CD14-positive monocyte (primary cell): Measurements from ENCODE around the gene KLK10. TPM values are rescaled to one million over a fixed set of nuclear protein-coding genes. Genes with fewer than 3 reads are reported as not detected.

Experiments
- DNase-seq, 3 donors: peaks; one replicate each; pipeline ENCODE4 v3.0.0-alpha.2; 2011 to 2022
- H2AFZ ChIP-seq: 2 replicates; pipeline ENCODE4 v1.6.0; 2012; ENCODE audit warnings: mild to moderate bottlenecking, low read depth, low read length, inconsistent platforms; ENCODE audit not compliant: insufficient read depth, poor library complexity, severe bottlenecking
- H3K27ac ChIP-seq, 2 donors: 1 replicate in 1 of 2; 2 replicates in 1 of 2; pipeline ENCODE4 v1.5.1; 2012 to 2013; ENCODE audit warnings: low read length in 2 of 2, control low read depth in 1 of 2, inconsistent platforms in 1 of 2, low read depth in 1 of 2, mild to moderate bottlenecking in 1 of 2
- H3K27me3 ChIP-seq, 2 donors: one replicate each; pipeline versions ENCODE4 v1.6.0 to v1.6.1; 2011 to 2013; ENCODE audit warnings: low read length in 2 of 2; ENCODE audit not compliant: control insufficient read depth in 2 of 2, insufficient read depth in 2 of 2
- H3K36me3 ChIP-seq, 2 donors: replicated peaks in 1 of 2; 1 replicate in 1 of 2; 2 replicates in 1 of 2; pipeline versions ENCODE4 v1.5.1 to v1.6.1; 2012 to 2013; ENCODE audit warnings: low read length in 2 of 2, control low read depth in 1 of 2, inconsistent platforms in 1 of 2, mild to moderate bottlenecking in 1 of 2; ENCODE audit not compliant: insufficient read depth in 2 of 2, control insufficient read depth in 1 of 2
- H3K4me1 ChIP-seq, 2 donors: 1 replicate in 1 of 2; 2 replicates in 1 of 2; pipeline versions ENCODE4 v1.5.1 to v1.6.1; 2012 to 2013; ENCODE audit warnings: low read length in 2 of 2, control low read depth in 1 of 2, inconsistent platforms in 1 of 2, mild to moderate bottlenecking in 1 of 2, moderate library complexity in 1 of 2; ENCODE audit not compliant: insufficient read depth in 2 of 2, control insufficient read depth in 1 of 2
- H3K4me2 ChIP-seq: replicated peaks from 2 replicates; pipeline ENCODE3; 2012; ENCODE audit warnings: low read length, moderate library complexity, mild to moderate bottlenecking; ENCODE audit not compliant: poor library complexity, severe bottlenecking; ENCODE audit errors: extremely low read depth
- H3K4me3 ChIP-seq, 3 experiments: fragments of 200-600 bp in 1 of 3; sonication (generic) in 1 of 3; replicated peaks in 1 of 3; 1 replicate in 2 of 3; 2 replicates in 1 of 3; pipeline ENCODE4 v1.5.1; 2011 to 2013; ENCODE audit warnings: low read length in 3 of 3, mild to moderate bottlenecking in 3 of 3, control low read depth in 2 of 3, low read depth in 2 of 3, inconsistent platforms in 1 of 3, moderate library complexity in 1 of 3
- H3K79me2 ChIP-seq: 2 replicates; pipeline ENCODE4 v1.6.0; 2012; ENCODE audit warnings: mild to moderate bottlenecking, control low read depth, inconsistent platforms, low read length, moderate library complexity; ENCODE audit not compliant: insufficient read depth
- H3K9ac ChIP-seq: 2 replicates; pipeline ENCODE4 v1.6.0; 2017; ENCODE audit warnings: low read length, mild to moderate bottlenecking; ENCODE audit not compliant: insufficient read depth, poor library complexity, severe bottlenecking
- H3K9me3 ChIP-seq, 2 donors: replicated peaks in 1 of 2; 1 replicate in 1 of 2; 2 replicates in 1 of 2; pipeline versions ENCODE4 v1.5.1 to v1.6.1; 2012 to 2013; ENCODE audit warnings: low read length in 2 of 2, control low read depth in 1 of 2; ENCODE audit not compliant: control insufficient read depth in 1 of 2, insufficient read depth in 1 of 2
- H4K20me1 ChIP-seq: 2 replicates; pipeline ENCODE4 v1.6.0; 2012; ENCODE audit warnings: mild to moderate bottlenecking, low read length, control low read depth, moderate library complexity; ENCODE audit not compliant: insufficient read depth
- H3K27ac Mint-ChIP-seq, 7 donors: one replicate each; pipeline ENCODE4 v1.8.0; 2020; ENCODE audit warnings: mild to moderate bottlenecking in 7 of 7, mixed read lengths in 7 of 7, moderate library complexity in 6 of 7, inconsistent platforms in 2 of 7
- H3K27me3 Mint-ChIP-seq, 3 donors: one replicate each; pipeline ENCODE4 v1.8.0; 2021 to 2022; ENCODE audit warnings: low read depth in 3 of 3, mild to moderate bottlenecking in 3 of 3, mixed read lengths in 3 of 3, moderate library complexity in 3 of 3, inconsistent platforms in 1 of 3
- H3K36me3 Mint-ChIP-seq, 2 donors: one replicate each; pipeline ENCODE4 v1.8.0; 2020; ENCODE audit warnings: mixed read lengths in 2 of 2, inconsistent platforms in 1 of 2, mild to moderate bottlenecking in 1 of 2
- H3K4me1 Mint-ChIP-seq: one replicate; pipeline ENCODE4 v1.8.0; 2020; ENCODE audit warnings: mild to moderate bottlenecking, mixed read lengths
- H3K4me3 Mint-ChIP-seq, 2 donors: one replicate each; pipeline ENCODE4 v1.8.0; 2020; ENCODE audit warnings: mild to moderate bottlenecking in 2 of 2, mixed read lengths in 2 of 2, moderate library complexity in 1 of 2
- H3K9me3 Mint-ChIP-seq, 7 donors: one replicate each; pipeline ENCODE4 v1.8.0; 2020 to 2022; ENCODE audit warnings: mixed read lengths in 7 of 7, mild to moderate bottlenecking in 6 of 7, moderate library complexity in 6 of 7, inconsistent platforms in 2 of 7
- WGBS: methylation state at CpG from one replicate; pipeline ENCODE4 v1.1.5; 2013; ENCODE audit warnings: missing lambda C conversion rate; ENCODE audit not compliant: insufficient coverage; 5-methylcytosine and 5-hydroxymethylcytosine counted together
- intact Hi-C, 2 donors: fragments of 100-400 bp; cut with micrococcal nuclease; formaldehyde crosslinking; loops; one replicate each; pipeline versions ENCODE4 v1.15.0 to v1.15.1; 2023
- polyA plus RNA-seq, 3 donors: library from polyadenylated mRNA; depleted of rRNA in 1 of 3; unstranded in 2 of 3; stranded (reverse) in 1 of 3; fragments of 300-500 nt in 2 of 3; fragments of >200 nt in 1 of 3; fragmentation: Illumina TruSeq in 2 of 3; gene quantifications; 1 replicate in 2 of 3; 2 replicates in 1 of 3; pipeline ENCODE4 v1.2.3, GENCODE V29; 2012 to 2021
- TF ChIP-seq, protein P1 (sequence below): fragments of 200-600 bp; IDR thresholded peaks from one replicate; pipeline ENCODE4 v1.8.0; 2022; ENCODE audit warnings: antibody characterized with exemption, mild to moderate bottlenecking

KLK10 gene
- polyA plus RNA-seq, 3 donors: not detected

DNA sequence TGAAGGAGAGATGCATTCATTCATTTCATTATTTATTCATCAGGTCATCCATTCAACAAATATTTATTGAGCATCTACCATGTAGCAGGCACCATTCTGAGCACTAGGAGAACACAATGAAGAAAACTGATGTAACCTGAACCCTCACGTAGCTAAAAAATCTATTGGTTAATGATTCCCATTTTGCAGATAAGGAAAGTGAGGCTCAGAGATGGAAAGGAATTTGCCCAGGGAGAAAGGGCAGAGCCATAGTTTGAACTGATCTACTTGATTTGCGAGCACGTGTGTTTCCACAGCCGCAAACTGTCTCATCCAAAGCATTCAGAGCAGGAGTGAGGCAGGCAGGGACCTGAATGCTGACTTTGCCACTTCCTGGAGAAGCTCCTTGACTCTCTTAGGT lies 20.8 kb downstream of the KLK10 start:
- no peaks in the 10 kb centered on the region for H3K79me2 ChIP-seq
- H3K4me3 ChIP-seq: no peak overlapping the region
- H3K4me1 ChIP-seq: no peaks in the 10 kb centered on the region
- no peak overlapping the region for H2AFZ ChIP-seq
- H3K27me3 ChIP-seq: peaks cover 0 to 5% of the 10 kb centered on the region in 2 donors
- H4K20me1 ChIP-seq: no peaks in the 10 kb centered on the region
- no peak for DNase-seq
- no peak overlapping the region for H3K4me2 ChIP-seq
- TF ChIP-seq, protein P1, sequence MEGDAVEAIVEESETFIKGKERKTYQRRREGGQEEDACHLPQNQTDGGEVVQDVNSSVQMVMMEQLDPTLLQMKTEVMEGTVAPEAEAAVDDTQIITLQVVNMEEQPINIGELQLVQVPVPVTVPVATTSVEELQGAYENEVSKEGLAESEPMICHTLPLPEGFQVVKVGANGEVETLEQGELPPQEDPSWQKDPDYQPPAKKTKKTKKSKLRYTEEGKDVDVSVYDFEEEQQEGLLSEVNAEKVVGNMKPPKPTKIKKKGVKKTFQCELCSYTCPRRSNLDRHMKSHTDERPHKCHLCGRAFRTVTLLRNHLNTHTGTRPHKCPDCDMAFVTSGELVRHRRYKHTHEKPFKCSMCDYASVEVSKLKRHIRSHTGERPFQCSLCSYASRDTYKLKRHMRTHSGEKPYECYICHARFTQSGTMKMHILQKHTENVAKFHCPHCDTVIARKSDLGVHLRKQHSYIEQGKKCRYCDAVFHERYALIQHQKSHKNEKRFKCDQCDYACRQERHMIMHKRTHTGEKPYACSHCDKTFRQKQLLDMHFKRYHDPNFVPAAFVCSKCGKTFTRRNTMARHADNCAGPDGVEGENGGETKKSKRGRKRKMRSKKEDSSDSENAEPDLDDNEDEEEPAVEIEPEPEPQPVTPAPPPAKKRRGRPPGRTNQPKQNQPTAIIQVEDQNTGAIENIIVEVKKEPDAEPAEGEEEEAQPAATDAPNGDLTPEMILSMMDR: no peak
- H3K4me3 Mint-ChIP-seq: no peak overlapping the region
- H3K9me3 Mint-ChIP-seq: peaks cover 4 to 19% (median 13%) of the 10 kb centered on the region in 7 donors
- H3K36me3 ChIP-seq: no peaks in the 10 kb centered on the region
- intact Hi-C loops: no loop called here
- 88% methylated on average over 4 of the region's 4 CpGs for WGBS
- no peak overlapping the region for H3K27ac ChIP-seq
- H3K36me3 Mint-ChIP-seq: no peaks in the 10 kb centered on the region
- peaks cover 5 to 9% of the 10 kb centered on the region in 2 donors for H3K9me3 ChIP-seq
- H3K27me3 Mint-ChIP-seq: peaks cover 10 to 45% (median 31%) of the 10 kb centered on the region in 3 donors
- H3K4me1 Mint-ChIP-seq: peaks cover 4% of the 10 kb centered on the region
- no peak overlapping the region for H3K9ac ChIP-seq
- no peak overlapping the region for H3K27ac Mint-ChIP-seq

DNA sequence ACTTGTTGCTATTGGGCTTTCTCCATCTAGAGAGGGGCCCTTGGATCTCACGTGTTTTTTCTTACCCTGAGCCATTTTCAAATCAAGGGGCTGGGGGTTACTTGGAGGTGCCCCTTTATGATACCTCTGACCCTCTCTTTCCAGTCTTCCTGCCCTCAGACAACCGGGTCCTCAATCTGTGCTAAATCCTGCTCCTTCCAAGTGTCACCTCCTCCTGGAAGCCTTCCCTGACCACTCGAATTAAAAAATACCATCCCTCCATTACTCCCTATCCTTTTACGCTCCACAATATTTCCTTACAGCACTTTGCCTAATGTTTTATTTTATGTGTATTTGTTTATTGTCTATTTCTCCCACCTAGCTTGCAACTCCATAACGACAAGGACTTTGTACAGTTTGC lies 21.4 kb downstream of the KLK10 start:
- no peaks in the 10 kb centered on the region for H3K4me1 ChIP-seq
- peaks cover 5 to 9% of the 10 kb centered on the region in 2 donors for H3K9me3 ChIP-seq
- no peaks in the 10 kb centered on the region for H3K36me3 ChIP-seq
- H4K20me1 ChIP-seq: no peaks in the 10 kb centered on the region
- intact Hi-C loops: no loop called here
- peaks cover 0 to 5% of the 10 kb centered on the region in 2 donors for H3K27me3 ChIP-seq
- Mint-ChIP-seq H3K27ac (no peak overlapping the region), H3K4me1 (peaks cover 4% of the 10 kb centered on the region), H3K9me3 (peaks cover 4 to 19% (median 13%) of the 10 kb centered on the region in 7 donors), H3K27me3 (peaks cover 10 to 40% (median 31%) of the 10 kb centered on the region in 3 donors), H3K4me3 (no peak overlapping the region), H3K36me3 (no peaks in the 10 kb centered on the region)
- no peak overlapping the region for H2AFZ ChIP-seq
- H3K79me2 ChIP-seq: no peaks in the 10 kb centered on the region
- H3K27ac ChIP-seq: no peak overlapping the region
- WGBS: 50% methylated on average over 2 of the region's 5 CpGs
- no peak overlapping the region for H3K4me2 ChIP-seq
- DNase-seq: no peak
- no peak overlapping the region for H3K9ac ChIP-seq
- H3K4me3 ChIP-seq: no peak overlapping the region
- TF ChIP-seq, protein P1: no peak
